K562 treated with DMSO at 1 percent for 12 hours (cell line): Measurements from ENCODE around the gene GCKR. TPM values are rescaled to one million over a fixed set of nuclear protein-coding genes. Genes with fewer than 3 reads are reported as not detected.

Experiments
- total RNA-seq: library from RNA; unstranded; fragments of 300-600 nt; gene quantifications from 2 replicates; pipeline ENCODE4 v1.2.3, GENCODE V29; 2022; ENCODE audit not compliant: insufficient read depth

GCKR gene, protein sequence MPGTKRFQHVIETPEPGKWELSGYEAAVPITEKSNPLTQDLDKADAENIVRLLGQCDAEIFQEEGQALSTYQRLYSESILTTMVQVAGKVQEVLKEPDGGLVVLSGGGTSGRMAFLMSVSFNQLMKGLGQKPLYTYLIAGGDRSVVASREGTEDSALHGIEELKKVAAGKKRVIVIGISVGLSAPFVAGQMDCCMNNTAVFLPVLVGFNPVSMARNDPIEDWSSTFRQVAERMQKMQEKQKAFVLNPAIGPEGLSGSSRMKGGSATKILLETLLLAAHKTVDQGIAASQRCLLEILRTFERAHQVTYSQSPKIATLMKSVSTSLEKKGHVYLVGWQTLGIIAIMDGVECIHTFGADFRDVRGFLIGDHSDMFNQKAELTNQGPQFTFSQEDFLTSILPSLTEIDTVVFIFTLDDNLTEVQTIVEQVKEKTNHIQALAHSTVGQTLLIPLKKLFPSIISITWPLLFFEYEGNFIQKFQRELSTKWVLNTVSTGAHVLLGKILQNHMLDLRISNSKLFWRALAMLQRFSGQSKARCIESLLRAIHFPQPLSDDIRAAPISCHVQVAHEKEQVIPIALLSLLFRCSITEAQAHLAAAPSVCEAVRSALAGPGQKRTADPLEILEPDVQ
- total RNA-seq: not detected in 2 replicates

DNA sequence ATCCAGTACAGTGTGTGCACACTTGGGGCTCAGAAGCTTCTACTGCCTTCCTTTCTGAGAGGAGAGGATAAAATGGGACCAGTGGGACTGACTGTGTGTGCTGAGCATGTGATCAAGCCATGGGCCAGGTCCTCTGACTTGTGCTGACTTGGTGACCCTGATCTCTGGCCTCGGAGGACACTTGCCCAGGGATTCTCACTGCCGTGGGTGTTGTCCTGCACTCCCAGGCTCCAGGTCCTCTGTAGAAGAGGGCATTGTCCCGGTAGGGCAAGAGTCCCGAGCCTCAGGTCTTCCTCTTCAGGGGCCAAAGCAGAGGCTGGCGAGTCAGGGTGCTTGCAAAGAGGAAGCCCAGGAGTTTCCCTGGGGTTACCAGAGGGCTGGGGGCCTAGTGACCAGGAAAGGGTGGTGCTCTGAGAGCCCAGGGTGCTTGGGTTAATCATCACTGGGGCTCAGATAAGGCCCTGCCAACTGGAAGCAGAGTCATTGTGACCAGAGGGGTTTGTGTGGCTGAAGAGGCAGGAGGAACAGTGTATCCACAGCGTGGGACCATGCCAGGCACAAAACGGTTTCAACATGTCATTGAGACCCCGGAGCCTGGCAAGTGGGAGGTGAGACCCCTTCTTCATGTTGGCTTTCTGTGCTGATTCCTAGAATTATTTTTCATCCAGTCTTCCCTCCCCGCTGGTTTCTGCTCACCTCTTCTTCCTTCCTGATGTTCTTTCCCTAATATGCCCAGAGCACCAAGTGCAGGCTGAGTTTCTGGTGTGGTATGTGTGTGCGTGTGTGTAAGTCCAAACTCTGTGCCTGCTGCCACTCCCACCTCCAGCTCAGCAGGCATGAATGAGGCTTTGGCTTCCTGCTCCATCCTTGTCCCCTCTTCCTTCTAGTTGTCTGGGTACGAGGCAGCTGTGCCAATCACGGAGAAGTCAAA is at the start of gene GCKR:
TSS of gene GCKR (plus strand) at position 483 of the 931 bp plus-strand sequence. CDS start at position 549, 66 bp downstream.

DNA sequence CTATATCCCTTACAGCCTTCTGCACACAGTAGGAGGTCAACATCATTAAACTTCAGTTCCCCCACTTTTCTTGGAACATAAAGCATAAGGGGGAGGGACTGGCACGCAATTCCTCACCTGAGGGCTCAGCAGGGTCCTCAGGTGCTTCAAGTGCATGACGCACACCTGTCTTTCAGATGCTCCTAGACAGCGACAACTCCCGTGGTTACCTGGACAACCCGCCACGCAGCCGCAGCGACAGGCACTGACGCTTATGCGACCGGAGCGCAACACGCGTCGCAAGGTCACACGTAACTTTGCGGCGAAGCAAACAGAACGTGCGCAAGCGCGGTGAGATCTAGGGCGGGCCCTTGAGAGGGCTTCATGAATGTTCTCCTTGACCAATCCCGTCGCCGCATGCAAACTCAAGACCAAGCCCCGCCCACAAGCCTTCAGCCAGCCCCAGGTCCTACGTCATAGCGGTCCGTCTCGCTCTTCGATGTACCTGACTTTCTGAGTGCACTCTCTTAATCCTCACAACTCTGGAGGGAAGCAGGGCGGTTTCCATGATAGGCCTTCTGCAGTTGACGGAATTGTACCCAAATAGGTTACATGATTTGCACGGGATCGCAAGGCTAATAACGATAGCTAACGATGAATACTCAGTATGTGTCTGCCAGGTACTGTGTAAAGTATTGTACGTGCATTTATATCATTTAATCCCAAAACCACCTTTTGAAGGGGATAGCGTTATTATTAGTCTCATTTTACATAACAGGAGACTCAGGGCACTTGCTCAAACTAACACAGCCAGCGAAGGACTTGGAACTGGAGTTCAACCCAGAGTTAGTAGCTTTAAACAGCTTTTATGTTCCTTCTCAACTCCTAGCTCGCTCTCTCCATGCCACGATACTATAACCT is 6.9 kb upstream of the GCKR start, which contains the start of gene IFT172:
TSS of gene IFT172 (minus strand) at position 246 of the 900 bp plus-strand sequence. CDS start at position 156, 90 bp downstream.

DNA sequence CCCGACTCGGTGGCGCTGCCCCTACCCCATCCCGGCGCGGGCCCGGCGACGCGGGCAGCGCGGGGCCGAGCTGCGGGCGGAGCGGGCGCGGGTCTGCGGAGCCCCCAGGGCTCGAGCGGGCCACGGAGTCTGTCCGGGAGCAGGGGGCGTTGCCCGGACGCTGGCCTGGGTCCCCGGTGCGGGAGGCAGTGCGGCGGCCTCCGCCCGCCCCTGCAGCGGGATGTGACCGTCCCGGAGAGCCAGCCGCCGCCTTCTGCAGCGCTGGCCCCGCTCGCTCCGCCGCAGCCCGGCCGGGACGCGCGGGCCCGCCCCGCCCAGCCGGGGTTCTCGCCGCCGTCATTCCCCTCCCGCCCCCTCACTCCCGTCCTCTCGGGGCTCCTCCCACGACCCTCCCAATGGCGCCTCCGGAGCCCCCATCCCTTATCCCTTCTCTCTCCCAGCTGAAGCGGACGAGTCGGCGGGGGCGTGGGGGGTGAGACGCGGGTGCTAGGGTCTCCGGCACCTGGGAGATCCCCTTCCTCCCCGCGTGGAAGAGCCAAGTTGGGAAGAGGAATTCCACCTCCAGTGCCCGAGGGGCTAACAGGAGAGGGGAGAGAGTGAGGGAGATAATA is 1.6 kb upstream of the GCKR start, which contains the start of gene FNDC4:
TSS of gene FNDC4 (minus strand) at position 257 of the 611 bp plus-strand sequence. CDS start 521 bp downstream, outside the sequence.

Other genes starting within 250 kb of the GCKR start
- 1.9 and 3.6 TPM in 2 replicates for gene SLC30A3, start 233.8 kb upstream of the GCKR start, total RNA-seq
- gene DNAJC5G, start 221.4 kb upstream of the GCKR start, total RNA-seq: not detected in 2 replicates
- not detected in 2 replicates for gene TRIM54, start 214.4 kb upstream of the GCKR start, total RNA-seq
- gene UCN, start 188.4 kb upstream of the GCKR start, total RNA-seq: 10.6 and 12.6 TPM in 2 replicates
- gene MPV17, start 173.7 kb upstream of the GCKR start, total RNA-seq: 51.4 and 75.4 TPM in 2 replicates
- gene GTF3C2, start 140.1 kb upstream of the GCKR start, total RNA-seq: 28.5 and 55.0 TPM in 2 replicates
- 65.5 and 71.2 TPM in 2 replicates for gene EIF2B4, start 126.5 kb upstream of the GCKR start, total RNA-seq
- 67.7 and 71.0 TPM in 2 replicates for gene SNX17, start 126.2 kb upstream of the GCKR start, total RNA-seq
- gene ZNF513, start 116.1 kb upstream of the GCKR start, total RNA-seq: 9.7 and 14.6 TPM in 2 replicates
- gene PPM1G, start 87.2 kb upstream of the GCKR start, total RNA-seq: 98.2 and 115 TPM in 2 replicates
- 51.5 and 71.6 TPM in 2 replicates for gene NRBP1, start 68.2 kb upstream of the GCKR start, total RNA-seq
- 2.6 TPM in 1 of 2 replicates, not detected in the other for gene KRTCAP3, start 54.5 kb upstream of the GCKR start, total RNA-seq
- gene IFT172, start 7.1 kb upstream of the GCKR start, total RNA-seq: 9.0 and 15.1 TPM in 2 replicates
- gene FNDC4, start 1.6 kb upstream of the GCKR start, total RNA-seq: 18.8 and 20.6 TPM in 2 replicates
- 9.5 and 44.1 TPM in 2 replicates for gene ZNF512, start 86.2 kb downstream of the GCKR start, total RNA-seq
- gene CCDC121, start 132.2 kb downstream of the GCKR start, total RNA-seq: 5.9 and 6.7 TPM in 2 replicates
- gene GPN1, start 132.2 kb downstream of the GCKR start, total RNA-seq: 30.4 and 46.3 TPM in 2 replicates
- 20.9 and 40.2 TPM in 2 replicates for gene SUPT7L, start 166.8 kb downstream of the GCKR start, total RNA-seq
- gene SLC4A1AP, start 167.1 kb downstream of the GCKR start, total RNA-seq: 23.5 and 41.8 TPM in 2 replicates